Astrocyte of the cerebellum (primary cell): Measurements from ENCODE around the gene MDP1.

ENCODE experiments used
- DNase-seq: peaks from one replicate; pipeline ENCODE4 v3.0.0-alpha.2; 2011; ENCODE audit warnings: low read depth
- H3K4me3 ChIP-seq: 2 replicates; pipeline ENCODE4 v1.5.1; 2011; ENCODE audit warnings: mild to moderate bottlenecking, low read depth, low read length, moderate library complexity
- CTCF ChIP-seq: IDR thresholded peaks from 2 replicates; pipeline ENCODE4 v1.5.1; 2012; ENCODE audit warnings: low read length, low read depth, moderate library complexity, mild to moderate bottlenecking; ENCODE audit errors: missing control alignments
- in situ Hi-C: cut with HindIII; loops from 2 replicates; pipeline ENCODE4 v1.10.0; 2017; ENCODE audit warnings: low sequenced_read_pairs

Gene MDP1

GRCh38 chr14:24189460-24189859 lies 26.4 kb downstream of the MDP1 start:
- in situ Hi-C loops = no loop called here
- no peak for TF ChIP-seq CTCF
- H3K4me3 ChIP-seq = no peak overlapping the region
- DNase-seq = no peak

GRCh38 chr14:24189059-24189375 lies 26.8 kb downstream of the MDP1 start:
- no peak for TF ChIP-seq CTCF
- peak overlapping the region; percentile 73 for H3K4me3 ChIP-seq
- in situ Hi-C loops = no loop called here
- DNase-seq = no peak

GRCh38 chr14:24188251-24189058 lies 27.4 kb downstream of the MDP1 start, which contains the start of gene IPO4:
Gene IPO4 (minus strand): TSS chr14:24188816. CDS start chr14:24188787, 29 bp downstream.
- peak within 1 kb of the TSS; percentile 73 for H3K4me3 ChIP-seq
- peak; percentile 95 for DNase-seq
- in situ Hi-C loops = no loop called here
- no peak for TF ChIP-seq CTCF

GRCh38 chr14:24187539-24187915 lies 28.3 kb downstream of the MDP1 start:
- H3K4me3 ChIP-seq = peak overlapping the region; percentile 73
- TF ChIP-seq CTCF = no peak
- no peak for DNase-seq
- in situ Hi-C loops = no loop called here

GRCh38 chr14:24186831-24187538 lies 28.9 kb downstream of the MDP1 start:
- in situ Hi-C loops = no loop called here

GRCh38 chr14:24185741-24186140 lies 30.1 kb downstream of the MDP1 start:
- no peak for TF ChIP-seq CTCF
- no peak for DNase-seq
- in situ Hi-C loops = no loop called here
- no peak overlapping the region for H3K4me3 ChIP-seq

More at GRCh38 chr14:24186831-24187538, 28.9 kb downstream of the MDP1 start:
- no peak overlapping the region for H3K4me3 ChIP-seq
- DNase-seq = no peak
- no peak for TF ChIP-seq CTCF
